Purkinje cell (primary cell): ENCODE data around the gene MTNR1A. TPM values are rescaled to one million over a fixed set of nuclear protein-coding genes. Genes with fewer than 3 reads are reported as not detected.

Source experiments
- polyA plus RNA-seq: library from polyadenylated mRNA; unstranded; fragments of >200 nt; fragmentation: Nextera tagmentation; gene quantifications from 2 replicates; pipeline ENCODE4 v1.2.1, GENCODE V29; 2014

Gene MTNR1A
- polyA plus RNA-seq, result not detected in 2 replicates

DNA sequence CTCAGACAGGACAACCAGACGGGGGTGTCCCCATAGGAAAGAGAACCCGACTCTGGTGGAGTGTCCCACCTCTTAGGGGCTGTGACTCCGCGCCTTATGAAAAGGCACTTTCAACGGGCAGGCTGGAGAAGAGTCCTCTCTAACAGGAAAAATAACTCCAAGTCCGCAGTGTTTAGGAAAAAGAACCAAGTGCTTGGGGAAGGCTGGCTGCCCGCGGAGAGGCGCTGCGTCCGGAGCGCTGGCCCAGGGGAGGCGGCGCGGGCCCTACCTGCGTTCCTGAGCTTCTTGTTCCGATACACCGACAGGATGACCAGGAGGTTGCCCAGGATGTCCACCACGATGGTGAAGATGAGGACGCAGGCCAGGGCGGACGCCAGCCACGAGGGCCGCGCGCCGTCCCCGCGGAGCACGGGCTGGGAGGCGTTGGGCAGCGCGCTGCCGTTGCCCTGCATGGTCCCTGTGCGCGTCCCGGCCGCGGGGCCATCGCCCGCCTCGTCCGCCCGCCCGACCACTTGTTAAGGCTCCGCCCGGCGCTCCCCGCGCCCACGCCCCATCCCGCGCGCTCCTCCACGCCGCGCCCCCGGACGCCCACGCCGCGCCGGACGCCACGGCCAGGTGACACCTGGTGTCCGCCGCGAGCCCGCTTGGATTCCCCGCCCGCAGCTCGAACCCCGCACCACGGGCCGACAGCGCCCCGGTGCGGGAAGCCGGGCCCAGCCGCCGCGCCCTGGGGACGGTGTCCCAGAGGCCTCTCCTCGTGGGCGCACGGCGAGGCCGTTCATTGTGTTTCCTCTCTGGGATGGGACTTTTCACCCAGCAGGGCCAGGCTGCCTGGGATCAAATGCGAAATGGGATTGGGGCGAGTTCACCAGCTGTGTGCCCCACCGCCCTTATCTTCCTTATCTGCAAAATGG lies at the start of gene MTNR1A:
Gene MTNR1A, minus strand, starts transcription at position 654 of the 914 bp plus-strand sequence. Its CDS starts 202 bp downstream, at position 452.

Other genes with a start within 250 kb of the MTNR1A start
- gene FAT1, start 168.3 kb upstream of the MTNR1A start, polyA plus RNA-seq, result 11.9 and 19.6 TPM in 2 replicates